GM10266 (cell line): ENCODE results near the gene MYO6.

Experiments used
- DNase-seq: peaks from one replicate; pipeline ENCODE4 v3.0.0; 2012; ENCODE audit errors: extremely low spot score
- CTCF ChIP-seq: IDR thresholded peaks from 2 replicates; pipeline ENCODE4 v1.5.1; 2012; ENCODE audit warnings: mild to moderate bottlenecking, low read depth; ENCODE audit not compliant: control insufficient read depth, insufficient read depth; ENCODE audit errors: missing control alignments

The MYO6 gene

DNA sequence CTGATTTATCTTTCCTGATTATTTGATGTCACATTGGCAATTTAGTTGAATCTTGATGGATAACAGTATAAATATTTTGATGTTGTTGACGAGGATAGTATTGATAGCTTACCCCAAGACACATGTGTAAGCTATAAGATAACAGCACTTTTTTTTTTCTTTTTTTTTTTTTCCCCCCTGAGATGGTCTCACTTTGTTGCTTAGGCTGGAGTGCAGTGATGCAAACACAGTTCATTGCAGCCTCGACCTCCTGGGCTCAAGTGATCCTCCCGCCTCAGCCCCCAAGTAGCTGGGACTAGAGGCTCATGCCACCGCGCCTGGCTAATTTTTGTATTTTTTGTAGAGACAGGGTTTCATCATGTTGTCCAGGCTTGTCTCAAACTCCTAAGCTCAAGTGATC, 21.8 kb downstream of the MYO6 start:
- DNase-seq: no peak
- TF ChIP-seq CTCF: no peak

DNA sequence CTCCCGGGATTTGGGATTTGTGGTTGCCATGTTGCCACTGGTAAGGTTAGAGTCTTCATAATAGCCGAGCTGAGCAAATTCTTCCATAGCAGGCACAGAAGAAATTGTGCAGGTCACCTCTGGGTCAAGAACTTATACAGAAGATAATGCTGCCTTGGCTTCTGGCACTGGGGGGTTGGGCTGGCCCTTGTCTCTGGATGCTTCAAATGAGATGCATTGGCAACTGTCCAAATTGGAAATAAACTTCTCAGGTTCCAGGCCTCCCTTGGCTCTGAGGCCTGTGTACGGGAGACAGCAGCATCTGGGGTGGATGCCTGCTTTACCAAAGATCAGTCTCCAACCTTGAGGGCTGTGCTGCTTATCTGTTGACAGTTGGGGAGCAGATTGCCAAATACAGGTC, 26.2 kb downstream of the MYO6 start:
- no peak for DNase-seq

DNA sequence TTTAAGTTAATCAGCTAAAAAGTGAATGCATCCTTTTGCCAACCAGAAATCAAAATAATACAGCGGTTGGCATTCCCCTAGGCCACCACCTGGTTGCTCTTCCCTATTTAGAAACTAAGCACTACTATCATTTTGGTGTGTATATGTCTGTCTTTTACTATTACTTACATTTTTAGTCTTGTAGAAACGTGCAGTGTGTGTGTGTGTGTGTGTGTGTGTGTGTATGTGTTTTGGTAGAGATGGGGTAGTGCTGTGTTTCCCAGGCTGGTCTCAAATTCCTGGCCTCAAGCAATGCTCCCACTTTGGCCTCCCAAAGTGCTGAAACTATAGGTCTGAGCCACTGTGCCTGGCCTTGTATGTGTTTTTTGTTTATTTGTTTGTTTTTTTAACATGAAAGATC, 27.4 kb downstream of the MYO6 start:
- no peak for TF ChIP-seq CTCF
- DNase-seq: no peak

More for the DNA sequence above, 26.2 kb downstream of the MYO6 start:
- TF ChIP-seq CTCF: no peak

DNA sequence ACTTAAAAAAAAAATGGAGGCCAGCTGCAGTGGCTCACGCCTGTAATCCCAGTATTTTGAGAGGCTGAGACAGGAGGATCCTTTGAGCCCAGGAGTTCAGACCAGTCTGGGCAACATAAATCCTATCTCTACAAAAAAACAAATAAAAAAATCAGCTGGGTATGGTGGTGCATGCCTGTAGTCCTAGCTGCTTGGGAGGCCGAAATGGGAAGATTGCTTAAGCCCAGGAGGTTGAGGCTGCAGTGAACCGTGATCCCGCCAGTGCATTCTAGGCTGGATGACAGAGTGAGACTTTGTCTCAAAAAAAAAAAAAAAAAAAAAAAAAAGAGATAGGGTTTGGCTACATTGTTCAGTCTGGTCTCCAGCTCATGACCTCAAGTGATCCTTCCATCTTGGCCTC, 29.7 kb downstream of the MYO6 start:
- no peak for TF ChIP-seq CTCF
- no peak for DNase-seq

DNA sequence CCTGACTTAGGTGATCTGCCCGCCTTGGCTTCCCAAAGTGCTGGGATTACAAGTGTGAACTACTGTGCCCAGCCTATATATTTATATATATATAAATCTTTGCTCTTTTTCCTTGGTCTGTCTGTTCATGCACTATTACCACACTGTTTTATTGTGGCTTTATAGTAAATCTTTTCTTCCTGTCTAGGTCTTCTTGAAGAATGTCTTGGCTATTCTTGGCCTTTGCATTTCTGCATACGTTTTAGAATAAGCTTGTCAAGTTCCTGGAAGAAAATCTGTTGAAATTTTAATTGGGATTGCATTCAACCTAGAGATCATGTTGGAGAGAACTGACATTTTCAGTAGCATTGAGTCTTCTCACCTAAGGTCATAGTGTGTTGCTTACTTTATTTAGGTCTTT, 37.1 kb downstream of the MYO6 start:
- DNase-seq: no peak
- TF ChIP-seq CTCF: no peak

- DNase-seq: no peak
- TF ChIP-seq CTCF: no peak
Measured at GRCh38 chr6:75788894-75789293, 39.9 kb downstream of the MYO6 start.

GRCh38 chr6:75791881-75792280, 42.8 kb downstream of the MYO6 start:
- TF ChIP-seq CTCF: no peak
- no peak for DNase-seq

DNA sequence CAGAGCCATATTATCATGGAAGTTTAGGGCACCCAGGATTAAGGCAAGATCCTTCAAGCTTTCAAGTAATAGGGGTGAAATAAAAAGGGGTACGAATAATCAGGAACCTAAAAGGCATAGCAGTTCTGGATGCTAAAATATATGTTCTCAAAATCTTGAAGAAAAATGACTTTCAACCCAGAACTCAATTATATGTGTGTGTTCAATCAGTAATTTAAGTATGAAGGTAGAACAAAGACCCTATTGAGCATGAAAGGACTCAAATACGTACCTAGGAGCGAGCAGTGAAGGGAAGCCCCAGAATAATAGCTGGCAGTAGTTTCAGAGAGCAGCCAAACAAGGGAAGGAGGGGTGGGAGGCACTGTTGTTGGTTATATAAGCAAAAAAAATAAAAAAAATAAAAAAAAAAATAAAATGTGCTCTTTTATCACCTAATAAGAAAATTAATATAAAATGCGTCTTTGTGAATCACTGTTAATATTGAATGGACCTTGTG, 45.4 kb downstream of the MYO6 start:
- no peak for TF ChIP-seq CTCF
- DNase-seq: no peak
